ENCODE data around the gene CSH2. TPM values are rescaled to one million over a fixed set of nuclear protein-coding genes. Genes with fewer than 3 reads are reported as not detected.
A peak's percentile ranks its signal among the peaks of the same experiment; 100 is the strongest.
"Not testable (repeated sequence)": the region's sequence is repeated elsewhere in the genome, so short reads cannot be mapped to it uniquely, and the experiment has no call there.

CSH2 gene
- total RNA-seq, 4 donors from 2014 or later = not detected

- DNase-seq; H3K9me3 ChIP-seq; H3K4me1 ChIP-seq; H3K27me3 ChIP-seq; H3K27ac ChIP-seq; H3K4me3 ChIP-seq (replicated peaks in 1 of 3); intact Hi-C loops (cut with DNase I); H3K36me3 ChIP-seq: not testable (repeated sequence)
- WGBS, 2 donors = 77 to 88% methylated on average over 10 to 12 of the region's 14 CpGs
Observed at GRCh38 chr17:63896524-63897354, 23.3 kb upstream of the CSH2 start, which contains the start of gene CSH1. TSS of gene CSH1 (minus strand) at chr17:63896574. CDS start at chr17:63896511, 63 bp downstream.

GRCh38 chr17:63894821-63895220, 21.3 kb upstream of the CSH2 start:
- DNase-seq; H3K36me3 ChIP-seq; H3K4me1 ChIP-seq; H3K4me3 ChIP-seq (replicated peaks in 1 of 3); H3K27me3 ChIP-seq; intact Hi-C loops (cut with DNase I); H3K9me3 ChIP-seq; H3K27ac ChIP-seq: not testable (repeated sequence)
- WGBS, 2 donors = 83 to 84% methylated on average over 6 to 10 of the region's 10 CpGs

GRCh38 chr17:63894021-63894420, 20.5 kb upstream of the CSH2 start:
- H3K9me3 ChIP-seq; H3K27ac ChIP-seq; H3K27me3 ChIP-seq; H3K4me3 ChIP-seq (replicated peaks in 1 of 3); DNase-seq; H3K4me1 ChIP-seq; H3K36me3 ChIP-seq; intact Hi-C loops (cut with DNase I): not testable (repeated sequence)
- 86 to 90% methylated on average over 3 of the region's 3 CpGs for WGBS, 2 donors

- WGBS, 2 donors = 69 to 74% methylated on average over 11 of the region's 11 CpGs
- H3K4me3 ChIP-seq (replicated peaks in 1 of 3); H3K9me3 ChIP-seq; H3K27ac ChIP-seq; H3K36me3 ChIP-seq; H3K27me3 ChIP-seq; H3K4me1 ChIP-seq; DNase-seq; intact Hi-C loops (cut with DNase I): not testable (repeated sequence)
Observed at GRCh38 chr17:63892316-63893037, 19.0 kb upstream of the CSH2 start.

- H3K27me3 ChIP-seq; DNase-seq; intact Hi-C loops (cut with DNase I); H3K4me3 ChIP-seq (replicated peaks in 1 of 3); H3K27ac ChIP-seq; H3K4me1 ChIP-seq; H3K9me3 ChIP-seq; H3K36me3 ChIP-seq: not testable (repeated sequence)
- WGBS, 2 donors = 27 to 34% methylated on average over 13 of the region's 13 CpGs
- TF ChIP-seq CTCF (IDR thresholded peaks at IDR 0.05) = peak in 4 of 6 experiments; percentile 18 to 39 (median 28)
Observed at GRCh38 chr17:63889026-63889848, 15.8 kb upstream of the CSH2 start.

GRCh38 chr17:63885119-63885518, 11.6 kb upstream of the CSH2 start:
- DNase-seq; H3K27me3 ChIP-seq; H3K9me3 ChIP-seq; H3K36me3 ChIP-seq; intact Hi-C loops (cut with DNase I); H3K4me3 ChIP-seq (replicated peaks in 1 of 3); H3K27ac ChIP-seq; H3K4me1 ChIP-seq: not testable (repeated sequence)
- WGBS, 2 donors = 90 to 93% methylated on average over 8 of the region's 11 CpGs

- H3K4me1 ChIP-seq; H3K36me3 ChIP-seq; H3K4me3 ChIP-seq (replicated peaks in 1 of 3); H3K27ac ChIP-seq; H3K9me3 ChIP-seq; intact Hi-C loops (cut with DNase I); H3K27me3 ChIP-seq; DNase-seq: not testable (repeated sequence)
- 75 to 86% methylated on average over 9 of the region's 9 CpGs for WGBS, 2 donors
Observed at GRCh38 chr17:63882626-63883126, 9.2 kb upstream of the CSH2 start.

Measured in thyroid gland (tissue), 4 donors.